ENCODE data around the gene IL1RL2. TPM values are rescaled to one million over a fixed set of nuclear protein-coding genes. Genes with fewer than 3 reads are reported as not detected.

IL1RL2 gene
- total and polyA plus RNA-seq, 4 donors = 0.98 to 2.0 (median 1.3) TPM

DNA sequence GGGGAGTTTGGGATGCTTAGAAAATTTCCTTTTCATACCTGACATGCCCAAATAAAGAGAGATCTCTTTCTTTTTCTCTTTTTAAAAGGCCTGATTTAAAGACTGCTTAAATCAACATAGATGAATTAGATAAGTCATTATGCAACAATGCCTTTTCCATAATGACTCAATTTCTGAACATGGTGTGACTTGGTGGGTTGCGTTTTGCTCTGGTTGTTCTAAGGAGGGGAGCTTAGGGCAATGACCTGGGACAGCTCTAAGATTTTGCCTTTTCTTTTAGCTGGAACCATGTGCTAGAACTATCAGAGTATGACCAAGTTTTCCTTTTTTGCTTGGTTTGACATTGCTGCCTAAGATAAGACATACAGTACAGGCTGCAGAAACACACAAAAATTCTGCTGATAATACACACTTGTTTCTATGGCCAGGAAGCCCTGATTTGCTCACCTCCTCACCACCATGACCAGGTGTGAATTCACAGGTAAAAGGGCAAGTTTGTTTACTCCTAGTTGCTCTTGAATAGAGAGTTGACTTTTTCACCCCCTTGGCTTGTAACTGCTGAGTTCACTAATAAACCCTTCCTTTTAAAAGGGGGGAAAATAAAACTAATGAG, 66.4 kb downstream of the IL1RL2 start:
- WGBS = 73% methylated on average over 1 of the region's 1 CpG
- H3K9ac ChIP-seq (ENCODE audit: low read depth in 1 of 2, low read length in 2 of 2) = no peak overlapping the region
- H3K4me1 ChIP-seq (ENCODE audit: control insufficient read depth in 4 of 4, insufficient read depth in 4 of 4, low read length in 3 of 4) = peaks cover 0 to 9% (median 5%) of the 10 kb centered on the region in 4 donors
- no peaks in the 10 kb centered on the region for H3K36me3 ChIP-seq (ENCODE audit: control insufficient read depth in 4 of 4, insufficient read depth in 3 of 4, low read depth in 1 of 4, low read length in 3 of 4)
- H3K9me3 ChIP-seq (ENCODE audit: control insufficient read depth in 4 of 4, low read length in 3 of 4) = no peaks in the 10 kb centered on the region
- no peak for TF ChIP-seq RAD21 (IDR thresholded peaks at IDR 0.05)
- TF ChIP-seq, protein P1, sequence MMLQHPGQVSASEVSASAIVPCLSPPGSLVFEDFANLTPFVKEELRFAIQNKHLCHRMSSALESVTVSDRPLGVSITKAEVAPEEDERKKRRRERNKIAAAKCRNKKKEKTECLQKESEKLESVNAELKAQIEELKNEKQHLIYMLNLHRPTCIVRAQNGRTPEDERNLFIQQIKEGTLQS (IDR thresholded peaks at IDR 0.05) = no peak
- TF ChIP-seq NR2F2 (IDR thresholded peaks at IDR 0.05) = no peak
- TF ChIP-seq, protein P2, sequence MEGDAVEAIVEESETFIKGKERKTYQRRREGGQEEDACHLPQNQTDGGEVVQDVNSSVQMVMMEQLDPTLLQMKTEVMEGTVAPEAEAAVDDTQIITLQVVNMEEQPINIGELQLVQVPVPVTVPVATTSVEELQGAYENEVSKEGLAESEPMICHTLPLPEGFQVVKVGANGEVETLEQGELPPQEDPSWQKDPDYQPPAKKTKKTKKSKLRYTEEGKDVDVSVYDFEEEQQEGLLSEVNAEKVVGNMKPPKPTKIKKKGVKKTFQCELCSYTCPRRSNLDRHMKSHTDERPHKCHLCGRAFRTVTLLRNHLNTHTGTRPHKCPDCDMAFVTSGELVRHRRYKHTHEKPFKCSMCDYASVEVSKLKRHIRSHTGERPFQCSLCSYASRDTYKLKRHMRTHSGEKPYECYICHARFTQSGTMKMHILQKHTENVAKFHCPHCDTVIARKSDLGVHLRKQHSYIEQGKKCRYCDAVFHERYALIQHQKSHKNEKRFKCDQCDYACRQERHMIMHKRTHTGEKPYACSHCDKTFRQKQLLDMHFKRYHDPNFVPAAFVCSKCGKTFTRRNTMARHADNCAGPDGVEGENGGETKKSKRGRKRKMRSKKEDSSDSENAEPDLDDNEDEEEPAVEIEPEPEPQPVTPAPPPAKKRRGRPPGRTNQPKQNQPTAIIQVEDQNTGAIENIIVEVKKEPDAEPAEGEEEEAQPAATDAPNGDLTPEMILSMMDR (IDR thresholded peaks at IDR 0.05; ENCODE audit: low read depth, low read length, missing input control) = no peak
- no peak for TF ChIP-seq TAF1 (conservative IDR thresholded peaks at IDR 0.05)
- TF ChIP-seq HNF4G (IDR thresholded peaks at IDR 0.05) = no peak
- TF ChIP-seq, protein P3, sequence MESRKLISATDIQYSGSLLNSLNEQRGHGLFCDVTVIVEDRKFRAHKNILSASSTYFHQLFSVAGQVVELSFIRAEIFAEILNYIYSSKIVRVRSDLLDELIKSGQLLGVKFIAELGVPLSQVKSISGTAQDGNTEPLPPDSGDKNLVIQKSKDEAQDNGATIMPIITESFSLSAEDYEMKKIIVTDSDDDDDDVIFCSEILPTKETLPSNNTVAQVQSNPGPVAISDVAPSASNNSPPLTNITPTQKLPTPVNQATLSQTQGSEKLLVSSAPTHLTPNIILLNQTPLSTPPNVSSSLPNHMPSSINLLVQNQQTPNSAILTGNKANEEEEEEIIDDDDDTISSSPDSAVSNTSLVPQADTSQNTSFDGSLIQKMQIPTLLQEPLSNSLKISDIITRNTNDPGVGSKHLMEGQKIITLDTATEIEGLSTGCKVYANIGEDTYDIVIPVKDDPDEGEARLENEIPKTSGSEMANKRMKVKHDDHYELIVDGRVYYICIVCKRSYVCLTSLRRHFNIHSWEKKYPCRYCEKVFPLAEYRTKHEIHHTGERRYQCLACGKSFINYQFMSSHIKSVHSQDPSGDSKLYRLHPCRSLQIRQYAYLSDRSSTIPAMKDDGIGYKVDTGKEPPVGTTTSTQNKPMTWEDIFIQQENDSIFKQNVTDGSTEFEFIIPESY (IDR thresholded peaks at IDR 0.05) = no peak
- TF ChIP-seq, protein P4, sequence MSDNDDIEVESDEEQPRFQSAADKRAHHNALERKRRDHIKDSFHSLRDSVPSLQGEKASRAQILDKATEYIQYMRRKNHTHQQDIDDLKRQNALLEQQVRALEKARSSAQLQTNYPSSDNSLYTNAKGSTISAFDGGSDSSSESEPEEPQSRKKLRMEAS (IDR thresholded peaks at IDR 0.05) = no peak
- no peak for TF ChIP-seq GABPA (IDR thresholded peaks at IDR 0.05 in 1 of 2, conservative IDR thresholded peaks at IDR 0.05 in 1 of 2)
- no peak for TF ChIP-seq EGR1 (IDR thresholded peaks at IDR 0.05; ENCODE audit: low read depth in 2 of 2)
- TF ChIP-seq, protein P5, sequence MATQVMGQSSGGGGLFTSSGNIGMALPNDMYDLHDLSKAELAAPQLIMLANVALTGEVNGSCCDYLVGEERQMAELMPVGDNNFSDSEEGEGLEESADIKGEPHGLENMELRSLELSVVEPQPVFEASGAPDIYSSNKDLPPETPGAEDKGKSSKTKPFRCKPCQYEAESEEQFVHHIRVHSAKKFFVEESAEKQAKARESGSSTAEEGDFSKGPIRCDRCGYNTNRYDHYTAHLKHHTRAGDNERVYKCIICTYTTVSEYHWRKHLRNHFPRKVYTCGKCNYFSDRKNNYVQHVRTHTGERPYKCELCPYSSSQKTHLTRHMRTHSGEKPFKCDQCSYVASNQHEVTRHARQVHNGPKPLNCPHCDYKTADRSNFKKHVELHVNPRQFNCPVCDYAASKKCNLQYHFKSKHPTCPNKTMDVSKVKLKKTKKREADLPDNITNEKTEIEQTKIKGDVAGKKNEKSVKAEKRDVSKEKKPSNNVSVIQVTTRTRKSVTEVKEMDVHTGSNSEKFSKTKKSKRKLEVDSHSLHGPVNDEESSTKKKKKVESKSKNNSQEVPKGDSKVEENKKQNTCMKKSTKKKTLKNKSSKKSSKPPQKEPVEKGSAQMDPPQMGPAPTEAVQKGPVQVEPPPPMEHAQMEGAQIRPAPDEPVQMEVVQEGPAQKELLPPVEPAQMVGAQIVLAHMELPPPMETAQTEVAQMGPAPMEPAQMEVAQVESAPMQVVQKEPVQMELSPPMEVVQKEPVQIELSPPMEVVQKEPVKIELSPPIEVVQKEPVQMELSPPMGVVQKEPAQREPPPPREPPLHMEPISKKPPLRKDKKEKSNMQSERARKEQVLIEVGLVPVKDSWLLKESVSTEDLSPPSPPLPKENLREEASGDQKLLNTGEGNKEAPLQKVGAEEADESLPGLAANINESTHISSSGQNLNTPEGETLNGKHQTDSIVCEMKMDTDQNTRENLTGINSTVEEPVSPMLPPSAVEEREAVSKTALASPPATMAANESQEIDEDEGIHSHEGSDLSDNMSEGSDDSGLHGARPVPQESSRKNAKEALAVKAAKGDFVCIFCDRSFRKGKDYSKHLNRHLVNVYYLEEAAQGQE (IDR thresholded peaks at IDR 0.05) = no peak
- TF ChIP-seq SP1 (IDR thresholded peaks at IDR 0.05) = no peak
- TF ChIP-seq FOXA1 (IDR thresholded peaks at IDR 0.05) = no peak
- no peak for TF ChIP-seq FOXA2 (IDR thresholded peaks at IDR 0.05)
- no peak overlapping the region for H3K4me3 ChIP-seq (ENCODE audit: low read depth in 1 of 3, low read length in 3 of 3)
- DNase-seq (ENCODE audit: low spot score) = no peak
- no peaks in the 10 kb centered on the region for H3K27me3 ChIP-seq (ENCODE audit: control insufficient read depth in 4 of 4, insufficient read depth in 4 of 4, low read length in 3 of 4)
- H3K27ac ChIP-seq (ENCODE audit: low read depth in 1 of 2, low read length in 2 of 2) = no peak overlapping the region

DNA sequence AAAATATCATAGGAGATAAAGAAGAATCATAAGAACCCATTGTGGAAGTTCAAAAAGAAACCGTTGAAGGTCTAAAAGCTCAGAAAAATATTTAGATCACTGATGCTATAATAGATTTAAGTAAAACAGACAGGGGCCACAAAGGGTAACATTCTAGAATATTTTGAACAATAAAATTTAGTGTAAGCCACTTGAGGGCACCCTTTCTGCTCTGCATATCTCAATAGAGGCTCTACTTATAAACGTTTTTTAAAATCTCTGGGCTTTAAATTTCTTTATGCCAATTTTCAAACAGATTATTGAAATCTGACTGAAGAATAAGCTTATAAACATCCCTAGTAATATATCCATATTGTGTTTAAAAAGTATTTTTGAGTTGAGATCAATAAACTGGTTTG, 66.9 kb downstream of the IL1RL2 start:
- DNase-seq (ENCODE audit: low spot score) = no peak
- Histone ChIP-seq H3K27ac (ENCODE audit: low read depth in 1 of 2, low read length in 2 of 2) (no peak overlapping the region), H3K9me3 (ENCODE audit: control insufficient read depth in 4 of 4, low read length in 3 of 4) (no peaks in the 10 kb centered on the region), H3K36me3 (ENCODE audit: control insufficient read depth in 4 of 4, insufficient read depth in 3 of 4, low read depth in 1 of 4, low read length in 3 of 4) (no peaks in the 10 kb centered on the region), H3K4me3 (ENCODE audit: low read depth in 1 of 3, low read length in 3 of 3) (no peak overlapping the region), H3K4me1 (ENCODE audit: control insufficient read depth in 4 of 4, insufficient read depth in 4 of 4, low read length in 3 of 4) (peaks cover 0 to 9% (median 5%) of the 10 kb centered on the region in 4 donors), H3K27me3 (ENCODE audit: control insufficient read depth in 4 of 4, insufficient read depth in 4 of 4, low read length in 3 of 4) (no peaks in the 10 kb centered on the region), H3K9ac (ENCODE audit: low read depth in 1 of 2, low read length in 2 of 2) (no peak overlapping the region)
- TF ChIP-seq RAD21 (IDR thresholded peaks at IDR 0.05) = peak; percentile 47 to 51
- no peak for TF ChIP-seq TAF1 (conservative IDR thresholded peaks at IDR 0.05)
- 42% methylated on average over 2 of the region's 2 CpGs for WGBS
